HG02973 (cell line): Measurements from ENCODE around the gene HID1.
"Not testable (repeated sequence)": the region's sequence is repeated elsewhere in the genome, so short reads cannot be mapped to it uniquely, and the experiment has no call there.

ENCODE experiments used
- ATAC-seq: cut with Tn5 transposase; IDR thresholded peaks from one replicate; pipeline ENCODE4 v1.9.1; 2021; ENCODE audit warnings: moderate library complexity; ENCODE audit not compliant: unreplicated experiment

Gene HID1

GRCh38 chr17:74999523-74999922 lies 27.0 kb upstream of the HID1 start:
- ATAC-seq: no peak

- ATAC-seq: no peak
Measured at GRCh38 chr17:74998783-74999182, 26.2 kb upstream of the HID1 start.

GRCh38 chr17:74995847-74996246 lies 23.3 kb upstream of the HID1 start:
- no peak for ATAC-seq

GRCh38 chr17:74994440-74994839 lies 21.9 kb upstream of the HID1 start:
- no peak for ATAC-seq

- ATAC-seq: no peak
Measured at GRCh38 chr17:74992223-74992622, 19.7 kb upstream of the HID1 start.

GRCh38 chr17:74990581-74991105 lies 18.1 kb upstream of the HID1 start:
- ATAC-seq: no peak

GRCh38 chr17:74987909-74988711 lies 15.6 kb upstream of the HID1 start:
- peak; percentile 37 for ATAC-seq

GRCh38 chr17:74987418-74987908 lies 14.9 kb upstream of the HID1 start, which contains the start of gene CDR2L:
CDR2L (plus strand) TSS chr17:74987632; CDS start chr17:74988044, 412 bp downstream.
- ATAC-seq: peak; percentile 83

- ATAC-seq: no peak
Measured at GRCh38 chr17:74986206-74986576, 13.6 kb upstream of the HID1 start.

- ATAC-seq: not testable (repeated sequence)
Measured at GRCh38 chr17:74982663-74983313, 10.2 kb upstream of the HID1 start.

GRCh38 chr17:74981979-74982662 lies 9.6 kb upstream of the HID1 start:
- no peak for ATAC-seq

GRCh38 chr17:74981318-74981978 lies 8.9 kb upstream of the HID1 start:
- no peak for ATAC-seq

- no peak for ATAC-seq
Measured at GRCh38 chr17:74979408-74980146, 7.0 kb upstream of the HID1 start.

GRCh38 chr17:74978240-74978639 lies 5.7 kb upstream of the HID1 start:
- no peak for ATAC-seq

- no peak for ATAC-seq
Measured at GRCh38 chr17:74977802-74978201, 5.2 kb upstream of the HID1 start.

GRCh38 chr17:74975943-74976342 lies 3.4 kb upstream of the HID1 start:
- ATAC-seq: no peak

GRCh38 chr17:74972973-74973328 lies 392 bp upstream of the HID1 start:
- no peak for ATAC-seq

GRCh38 chr17:74971842-74972106 lies 785 bp downstream of the HID1 start:
- ATAC-seq: no peak

- no peak for ATAC-seq
Measured at GRCh38 chr17:74971069-74971841, 1.3 kb downstream of the HID1 start.

GRCh38 chr17:74970395-74970794 lies 2.2 kb downstream of the HID1 start:
- no peak for ATAC-seq
